Esophagus squamous epithelium (tissue), 4 donors: ENCODE measurements around the gene BCL10.

ENCODE experiments used
- POLR2A ChIP-seq, 4 donors: fragments of 450-650 bp; IDR thresholded peaks; one replicate each; pipeline ENCODE4 v1.6.1; 2017; ENCODE audit warnings: antibody characterized with exemption in 4 of 4, mild to moderate bottlenecking in 4 of 4, moderate library complexity in 3 of 4
- TF ChIP-seq, protein P1 (sequence below), 6 experiments: fragments of 450-650 bp in 4 of 6; fragments of 200-600 bp in 2 of 6; sonication (generic) in 2 of 6; IDR thresholded peaks; one replicate each; pipeline ENCODE4 v1.5.1; 2016 to 2019; ENCODE audit warnings: antibody characterized with exemption in 6 of 6, mild to moderate bottlenecking in 4 of 6, moderate library complexity in 4 of 6

- TF ChIP-seq, protein P1, sequence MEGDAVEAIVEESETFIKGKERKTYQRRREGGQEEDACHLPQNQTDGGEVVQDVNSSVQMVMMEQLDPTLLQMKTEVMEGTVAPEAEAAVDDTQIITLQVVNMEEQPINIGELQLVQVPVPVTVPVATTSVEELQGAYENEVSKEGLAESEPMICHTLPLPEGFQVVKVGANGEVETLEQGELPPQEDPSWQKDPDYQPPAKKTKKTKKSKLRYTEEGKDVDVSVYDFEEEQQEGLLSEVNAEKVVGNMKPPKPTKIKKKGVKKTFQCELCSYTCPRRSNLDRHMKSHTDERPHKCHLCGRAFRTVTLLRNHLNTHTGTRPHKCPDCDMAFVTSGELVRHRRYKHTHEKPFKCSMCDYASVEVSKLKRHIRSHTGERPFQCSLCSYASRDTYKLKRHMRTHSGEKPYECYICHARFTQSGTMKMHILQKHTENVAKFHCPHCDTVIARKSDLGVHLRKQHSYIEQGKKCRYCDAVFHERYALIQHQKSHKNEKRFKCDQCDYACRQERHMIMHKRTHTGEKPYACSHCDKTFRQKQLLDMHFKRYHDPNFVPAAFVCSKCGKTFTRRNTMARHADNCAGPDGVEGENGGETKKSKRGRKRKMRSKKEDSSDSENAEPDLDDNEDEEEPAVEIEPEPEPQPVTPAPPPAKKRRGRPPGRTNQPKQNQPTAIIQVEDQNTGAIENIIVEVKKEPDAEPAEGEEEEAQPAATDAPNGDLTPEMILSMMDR (IDR thresholded peaks at IDR 0.05): no peak
- no peak for TF ChIP-seq POLR2A (IDR thresholded peaks at IDR 0.05)
Observed at GRCh38 chr1:85297538-85297854, 21.1 kb upstream of the BCL10 start.
